Endothelial cell of umbilical vein (primary cell): ENCODE results near the gene MAP4K4.

Experiments
- CTCF ChIP-seq, 2 donors: IDR thresholded peaks; 1 replicate in 1 of 2; 2 replicates in 1 of 2; pipeline ENCODE4 v1.5.1; 2011; ENCODE audit warnings: low read length in 2 of 2, mild to moderate bottlenecking in 2 of 2, moderate library complexity in 2 of 2, control low read depth in 1 of 2, inconsistent platforms in 1 of 2, low read depth in 1 of 2; ENCODE audit not compliant: insufficient read depth in 1 of 2; ENCODE audit errors: extremely low read depth in 1 of 2
- FOS ChIP-seq: IDR thresholded peaks from 2 replicates; pipeline ENCODE4 v1.6.1; 2011; ENCODE audit warnings: mild to moderate bottlenecking, low read length, moderate library complexity, borderline replicate concordance; ENCODE audit not compliant: insufficient read depth
- POLR2A ChIP-seq: IDR thresholded peaks from 2 replicates; pipeline ENCODE4 v1.6.1; 2012; ENCODE audit warnings: low read depth, mild to moderate bottlenecking, control low read depth, low read length
- POLR2AphosphoS5 ChIP-seq: IDR thresholded peaks from 2 replicates; pipeline ENCODE4 v1.6.1; 2012; ENCODE audit warnings: low read depth, mild to moderate bottlenecking, control low read depth, low read length, moderate library complexity; ENCODE audit not compliant: insufficient read depth
- TF ChIP-seq, protein P1 (sequence below): IDR thresholded peaks from 2 replicates; pipeline ENCODE4 v1.6.1; 2011; ENCODE audit not compliant: insufficient read depth, insufficient read length

DNA sequence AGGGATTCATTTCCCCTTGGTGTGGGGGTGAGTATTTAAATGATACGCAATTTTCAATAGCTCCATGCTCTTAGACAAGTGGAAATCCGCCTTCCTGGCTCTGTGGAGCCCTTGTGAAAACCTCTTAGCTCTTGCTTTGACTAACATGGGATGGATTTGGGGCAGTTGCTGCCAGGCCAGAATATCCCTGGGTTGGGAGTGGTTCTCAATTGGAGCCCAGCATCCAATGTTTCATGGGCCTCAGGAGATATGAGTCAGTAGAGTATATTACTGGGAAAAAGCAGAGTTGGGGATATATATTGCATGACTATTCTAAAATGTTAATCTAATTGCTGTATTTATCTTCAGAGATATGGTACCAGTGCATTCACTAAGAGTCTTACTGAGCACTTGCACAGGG, 189.8 kb downstream of the MAP4K4 start:
- no peak for TF ChIP-seq CTCF (IDR thresholded peaks at IDR 0.05; ENCODE audit: extremely low read depth in 1 of 2, insufficient read depth in 1 of 2, low read depth in 1 of 2, low read length in 2 of 2)
- TF ChIP-seq POLR2AphosphoS5: no peak
- no peak for TF ChIP-seq POLR2A
- TF ChIP-seq, protein P1, sequence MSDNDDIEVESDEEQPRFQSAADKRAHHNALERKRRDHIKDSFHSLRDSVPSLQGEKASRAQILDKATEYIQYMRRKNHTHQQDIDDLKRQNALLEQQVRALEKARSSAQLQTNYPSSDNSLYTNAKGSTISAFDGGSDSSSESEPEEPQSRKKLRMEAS: no peak
- TF ChIP-seq FOS: no peak
